Upper lobe of left lung (tissue), 6 donors: Measurements from ENCODE around the gene KAT6B. TPM values are rescaled to one million over a fixed set of nuclear protein-coding genes. Genes with fewer than 3 reads are reported as not detected.

Experiments
- ATAC-seq, 2 donors: fragments of 200-7000 bp; cut with Tn5 transposase; one replicate each; pipeline ENCODE4 v1.9.1; 2022; ENCODE audit warnings: mild to moderate bottlenecking in 2 of 2, moderate library complexity in 2 of 2; ENCODE audit not compliant: low FRiP score in 2 of 2
- DNase-seq, 2 donors: peaks; one replicate each; pipeline ENCODE4 v3.0.0-alpha.2; 2019 to 2020
- H3K27ac ChIP-seq, 4 donors: fragments of 200-600 bp; sonication (generic); one replicate each; pipeline ENCODE4 v1.5.1; 2016 to 2019
- H3K27me3 ChIP-seq, 4 donors: fragments of 200-600 bp; sonication (generic); one replicate each; pipeline ENCODE4 v1.5.1; 2017 to 2019
- H3K36me3 ChIP-seq, 4 donors: fragments of 200-600 bp; sonication (generic); one replicate each; pipeline ENCODE4 v1.5.1; 2016 to 2019
- H3K4me1 ChIP-seq, 4 donors: fragments of 200-600 bp; sonication (generic); one replicate each; pipeline ENCODE4 v1.5.1; 2018 to 2019
- H3K4me3 ChIP-seq, 4 donors: fragments of 200-600 bp; sonication (generic); one replicate each; pipeline ENCODE4 v1.5.1; 2017 to 2019; ENCODE audit warnings: mild to moderate bottlenecking in 2 of 4, moderate library complexity in 1 of 4
- H3K9me3 ChIP-seq, 4 donors: fragments of 200-600 bp; sonication (generic); one replicate each; pipeline ENCODE4 v1.5.1; 2018 to 2019
- EP300 ChIP-seq, 4 donors: sonication (generic); formaldehyde crosslinking; IDR thresholded peaks; one replicate each; pipeline ENCODE4 v1.5.1; 2017; ENCODE audit warnings: antibody characterized with exemption in 4 of 4, control low read depth in 2 of 4
- POLR2A ChIP-seq, 4 donors: fragments of 450-650 bp; IDR thresholded peaks; one replicate each; pipeline ENCODE4 v1.5.1; 2016 to 2017; ENCODE audit warnings: antibody characterized with exemption in 4 of 4, mild to moderate bottlenecking in 2 of 4
- POLR2AphosphoS5 ChIP-seq, 2 donors: sonication (generic); formaldehyde crosslinking; IDR thresholded peaks; one replicate each; pipeline ENCODE4 v1.5.1; 2017; ENCODE audit warnings: antibody characterized with exemption in 2 of 2
- WGBS, 2 donors: methylation state at CpG; one replicate each; pipeline ENCODE4 v1.1.5; 2017 to 2018; 5-methylcytosine and 5-hydroxymethylcytosine counted together
- total RNA-seq, 6 donors: library from RNA; depleted of rRNA in 4 of 6; stranded (reverse); fragments of >200 nt in 4 of 6; gene quantifications; one replicate each; pipeline versions ENCODE4 v1.1.0 to v1.2.1, GENCODE V29; 2016 to 2021
- TF ChIP-seq, protein P1 (sequence below), 6 experiments: fragments of 450-650 bp in 4 of 6; fragments of 200-600 bp in 2 of 6; sonication (generic) in 2 of 6; IDR thresholded peaks; one replicate each; pipeline ENCODE4 v1.5.1; 2016 to 2019; ENCODE audit warnings: antibody characterized with exemption in 6 of 6
- donor health status: DM: no; HTN: no; CAD: no; lungs with moderate emphysema.
- donor health status: DM: no; HTN: yes; CAD: no; lungs with severe emphysema.

The KAT6B gene
- total RNA-seq, 6 donors from 2014 or later: 35.2 to 78.4 (median 38.0) TPM

DNA sequence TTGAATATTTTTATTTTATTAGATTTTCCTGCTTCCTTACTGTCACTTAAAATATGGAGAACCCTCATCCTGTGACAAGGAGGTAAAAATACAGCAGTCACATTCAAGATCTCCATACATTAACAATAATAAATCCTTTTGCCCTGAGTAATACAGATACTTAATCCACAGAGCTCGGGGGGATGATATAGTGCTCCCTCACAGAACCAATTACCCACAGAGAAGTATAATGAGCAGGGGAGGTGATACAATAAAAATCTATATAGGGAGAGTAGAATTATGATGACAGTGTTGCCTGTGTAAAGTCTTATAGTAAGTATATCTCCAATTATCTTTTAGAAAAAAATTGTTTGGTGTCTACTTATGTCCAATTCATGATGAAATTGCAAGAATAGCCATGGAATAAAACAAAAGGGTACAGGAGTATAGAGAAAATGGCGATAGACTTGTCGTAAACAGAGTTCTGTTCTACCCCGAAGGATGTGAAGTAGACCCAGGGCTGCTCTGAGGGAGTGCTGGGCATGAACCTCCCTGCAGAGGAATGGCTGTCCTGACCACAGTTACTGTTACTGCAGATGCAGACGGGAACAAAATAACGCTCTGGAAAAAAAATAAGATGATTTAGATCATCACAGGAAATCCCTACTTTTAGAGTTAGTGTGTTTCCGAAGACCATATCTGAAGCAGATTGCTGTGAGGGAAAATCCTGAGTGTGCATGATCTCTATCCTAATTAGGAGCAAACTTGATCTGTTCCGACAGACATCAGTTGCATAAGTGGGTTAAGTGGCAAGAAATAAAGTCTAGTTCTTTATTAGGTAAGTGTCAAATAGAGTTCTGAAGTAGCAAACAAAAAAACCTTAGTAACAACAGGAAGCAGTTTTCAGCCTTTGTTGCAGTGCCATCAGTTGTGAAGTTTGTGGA is 123.7 kb downstream of the KAT6B start:
- Histone ChIP-seq H3K27ac (no peak overlapping the region), H3K27me3 (no peaks in the 10 kb centered on the region), H3K4me3 (no peak overlapping the region), H3K9me3 (no peaks in the 10 kb centered on the region), H3K36me3 (no peaks in the 10 kb centered on the region), H3K4me1 (peaks cover 18 to 32% (median 24%) of the 10 kb centered on the region in 4 donors)
- DNase-seq: no peak
- no peak for TF ChIP-seq POLR2AphosphoS5 (IDR thresholded peaks at IDR 0.05)
- TF ChIP-seq POLR2A (IDR thresholded peaks at IDR 0.05): no peak
- TF ChIP-seq EP300 (IDR thresholded peaks at IDR 0.05): no peak
- TF ChIP-seq, protein P1, sequence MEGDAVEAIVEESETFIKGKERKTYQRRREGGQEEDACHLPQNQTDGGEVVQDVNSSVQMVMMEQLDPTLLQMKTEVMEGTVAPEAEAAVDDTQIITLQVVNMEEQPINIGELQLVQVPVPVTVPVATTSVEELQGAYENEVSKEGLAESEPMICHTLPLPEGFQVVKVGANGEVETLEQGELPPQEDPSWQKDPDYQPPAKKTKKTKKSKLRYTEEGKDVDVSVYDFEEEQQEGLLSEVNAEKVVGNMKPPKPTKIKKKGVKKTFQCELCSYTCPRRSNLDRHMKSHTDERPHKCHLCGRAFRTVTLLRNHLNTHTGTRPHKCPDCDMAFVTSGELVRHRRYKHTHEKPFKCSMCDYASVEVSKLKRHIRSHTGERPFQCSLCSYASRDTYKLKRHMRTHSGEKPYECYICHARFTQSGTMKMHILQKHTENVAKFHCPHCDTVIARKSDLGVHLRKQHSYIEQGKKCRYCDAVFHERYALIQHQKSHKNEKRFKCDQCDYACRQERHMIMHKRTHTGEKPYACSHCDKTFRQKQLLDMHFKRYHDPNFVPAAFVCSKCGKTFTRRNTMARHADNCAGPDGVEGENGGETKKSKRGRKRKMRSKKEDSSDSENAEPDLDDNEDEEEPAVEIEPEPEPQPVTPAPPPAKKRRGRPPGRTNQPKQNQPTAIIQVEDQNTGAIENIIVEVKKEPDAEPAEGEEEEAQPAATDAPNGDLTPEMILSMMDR (IDR thresholded peaks at IDR 0.05): no peak
- 77 to 90% methylated on average over 8 of the region's 8 CpGs for WGBS, 2 donors
- ATAC-seq: no peak

DNA sequence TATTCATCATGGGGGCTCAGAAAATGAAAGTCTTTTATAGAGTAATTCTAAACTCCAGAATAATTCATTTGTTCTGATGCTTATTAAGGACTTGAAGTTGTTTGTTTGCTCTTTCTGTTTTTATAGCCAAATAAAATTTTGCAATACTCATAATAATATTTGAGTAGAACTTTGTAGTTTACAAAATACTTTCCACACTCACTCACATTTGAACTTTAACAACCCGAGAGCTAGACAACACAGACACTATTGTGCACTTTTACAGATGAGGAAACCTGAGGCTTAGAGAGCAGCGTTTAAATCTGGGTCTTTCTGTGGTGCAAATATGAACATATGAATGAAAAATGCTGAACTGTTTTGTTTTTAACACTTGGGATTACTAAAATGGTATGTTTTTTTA is 126.8 kb downstream of the KAT6B start:
- Histone ChIP-seq H3K9me3 (no peaks in the 10 kb centered on the region), H3K4me3 (no peak overlapping the region), H3K4me1 (peaks cover 10 to 23% (median 18%) of the 10 kb centered on the region in 4 donors), H3K36me3 (no peaks in the 10 kb centered on the region), H3K27ac (no peak overlapping the region), H3K27me3 (no peaks in the 10 kb centered on the region)
- 86 to 89% methylated on average over 2 of the region's 2 CpGs for WGBS, 2 donors
- ATAC-seq: no peak
- no peak for DNase-seq
- TF ChIP-seq EP300 (IDR thresholded peaks at IDR 0.05) (no peak), POLR2AphosphoS5 (IDR thresholded peaks at IDR 0.05) (no peak), POLR2A (IDR thresholded peaks at IDR 0.05) (no peak)
- TF ChIP-seq, protein P1 (IDR thresholded peaks at IDR 0.05): no peak

DNA sequence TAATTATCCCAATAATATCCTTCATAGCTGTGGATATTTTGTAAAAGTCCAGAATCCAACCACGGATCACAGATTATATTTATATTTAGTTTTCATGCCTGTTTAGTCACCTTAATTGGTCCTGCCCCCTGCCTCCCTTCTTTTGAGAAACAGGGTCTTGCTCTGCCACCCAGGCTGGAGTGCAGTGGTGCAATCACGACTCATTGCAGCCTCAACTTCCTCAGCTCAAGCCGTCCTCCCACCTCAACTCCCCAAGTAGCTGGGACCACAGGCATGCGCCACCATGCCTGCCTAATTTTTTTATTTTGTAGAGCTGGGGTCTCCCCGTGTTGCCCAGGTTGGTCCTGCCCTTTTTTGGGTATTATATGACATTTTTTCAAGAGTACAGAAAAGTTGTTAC is 129.4 kb downstream of the KAT6B start:
- ATAC-seq (no peak), DNase-seq (no peak)
- Histone ChIP-seq H3K9me3 (no peaks in the 10 kb centered on the region), H3K27me3 (no peaks in the 10 kb centered on the region), H3K36me3 (no peaks in the 10 kb centered on the region), H3K4me1 (peaks cover 0 to under 1% (median under 1%) of the 10 kb centered on the region in 4 donors), H3K27ac (no peak overlapping the region), H3K4me3 (no peak overlapping the region)
- TF ChIP-seq, protein P1 (IDR thresholded peaks at IDR 0.05): no peak
- TF ChIP-seq POLR2AphosphoS5 (IDR thresholded peaks at IDR 0.05) (no peak), POLR2A (IDR thresholded peaks at IDR 0.05) (no peak), EP300 (IDR thresholded peaks at IDR 0.05) (no peak)
- 78 to 85% methylated on average over 5 of the region's 5 CpGs for WGBS, 2 donors

DNA sequence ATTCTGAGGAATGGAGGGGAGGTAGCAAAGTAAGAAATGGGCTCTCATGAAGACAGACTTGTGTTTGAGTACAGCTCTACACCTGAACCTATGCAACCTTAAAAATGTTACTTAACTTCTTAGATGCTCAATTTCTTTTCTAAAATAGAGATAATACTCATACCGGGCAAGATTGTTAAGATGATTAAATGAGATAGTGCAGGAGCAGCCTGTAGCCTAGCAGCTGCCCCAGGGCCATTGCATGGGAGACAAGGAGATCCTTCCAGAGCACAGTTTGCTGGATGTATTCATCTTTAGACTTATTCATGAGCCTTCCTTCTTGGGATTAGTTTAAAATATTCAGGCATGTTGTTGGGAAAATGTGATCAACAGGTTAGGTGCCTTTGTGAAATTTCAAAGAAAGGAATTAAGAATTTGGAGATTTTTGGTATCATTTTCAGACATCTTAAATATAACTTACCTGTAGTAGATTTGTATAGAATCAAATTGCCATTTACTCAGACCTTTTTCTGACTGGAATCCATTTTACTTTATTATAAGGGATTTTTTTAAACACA is 130.2 kb downstream of the KAT6B start:
- Histone ChIP-seq H3K27me3 (no peaks in the 10 kb centered on the region), H3K4me3 (no peak overlapping the region), H3K4me1 (no peaks in the 10 kb centered on the region), H3K27ac (no peak overlapping the region), H3K36me3 (no peaks in the 10 kb centered on the region), H3K9me3 (no peaks in the 10 kb centered on the region)
- 96 to 100% methylated on average over 1 of the region's 1 CpG for WGBS, 2 donors
- no peak for DNase-seq
- TF ChIP-seq EP300 (IDR thresholded peaks at IDR 0.05) (no peak), POLR2A (IDR thresholded peaks at IDR 0.05) (no peak), POLR2AphosphoS5 (IDR thresholded peaks at IDR 0.05) (no peak)
- TF ChIP-seq, protein P1 (IDR thresholded peaks at IDR 0.05): no peak
- no peak for ATAC-seq
